GM12878 (cell line): ENCODE data around the gene SULT1A2. TPM values are rescaled to one million over a fixed set of nuclear protein-coding genes. Genes with fewer than 3 reads are reported as not detected.

Experiments used
- ASH2L ChIP-seq: fragments of 300-600, 200-600 bp; sonication (generic); IDR thresholded peaks from 2 replicates; pipeline ENCODE4 v1.6.1; 2017; ENCODE audit warnings: low read depth, mild to moderate bottlenecking, borderline replicate concordance
- FOXK2 ChIP-seq: fragments of 450-650 bp; IDR thresholded peaks from 2 replicates; pipeline ENCODE4 v1.6.1; 2017; ENCODE audit warnings: mild to moderate bottlenecking, moderate library complexity
- FOXM1 ChIP-seq: IDR thresholded peaks from 2 replicates; pipeline ENCODE4 v1.6.1; 2012; ENCODE audit warnings: low read depth, mild to moderate bottlenecking, inconsistent platforms, low read length, moderate library complexity
- GABPA ChIP-seq: IDR thresholded peaks from 2 replicates; pipeline ENCODE4 v1.6.1; 2014; ENCODE audit warnings: antibody characterized with exemption, low read depth, mild to moderate bottlenecking, inconsistent platforms
- MEF2A ChIP-seq: IDR thresholded peaks from 2 replicates; pipeline ENCODE4 v1.6.1; 2011; ENCODE audit warnings: low read depth, mild to moderate bottlenecking, low read length, moderate library complexity; ENCODE audit not compliant: insufficient read depth
- MEF2B ChIP-seq: fragments of 450-650 bp; IDR thresholded peaks from 2 replicates; pipeline ENCODE4 v1.6.1; 2018; ENCODE audit warnings: mild to moderate bottlenecking, moderate library complexity; ENCODE audit not compliant: partially characterized antibody, poor library complexity, severe bottlenecking
- NBN ChIP-seq: fragments of 450-650 bp; IDR thresholded peaks from 2 replicates; pipeline ENCODE4 v1.6.1; 2016
- NR2C2 ChIP-seq: IDR thresholded peaks from 2 replicates; pipeline ENCODE4 v1.6.1; 2011; ENCODE audit warnings: borderline replicate concordance, low read depth; ENCODE audit not compliant: control insufficient read depth, insufficient read length
- PAX8 ChIP-seq: fragments of 450-650 bp; IDR thresholded peaks from 2 replicates; pipeline ENCODE4 v1.6.1; 2017; ENCODE audit warnings: mild to moderate bottlenecking, moderate library complexity
- POU2F2 ChIP-seq: IDR thresholded peaks from 3 replicates; pipeline ENCODE4 v1.6.1; 2011; ENCODE audit warnings: low read depth, mild to moderate bottlenecking, low read length, borderline replicate concordance
- SMC3 ChIP-seq: IDR thresholded peaks from 2 replicates; pipeline ENCODE4 v1.6.1; 2011; ENCODE audit warnings: low read length, improper control_type of control experiment, borderline replicate concordance
- SP1 ChIP-seq: IDR thresholded peaks from one replicate; pipeline ENCODE4 v1.6.1; 2011; ENCODE audit warnings: low read depth, low read length
- SPI1 ChIP-seq: IDR thresholded peaks from 2 replicates; pipeline ENCODE4 v1.6.1; 2011; ENCODE audit warnings: low read depth, mild to moderate bottlenecking, low read length, moderate library complexity, borderline replicate concordance; ENCODE audit not compliant: insufficient read depth
- SREBF2 ChIP-seq: IDR thresholded peaks from 2 replicates; pipeline ENCODE4 v1.6.1; 2012; ENCODE audit warnings: mild to moderate bottlenecking, low read length
- STAT3 ChIP-seq: IDR thresholded peaks from 2 replicates; pipeline ENCODE4 v1.6.1; 2011; ENCODE audit warnings: low read depth, low read length, improper control_type of control experiment
- TCF3 ChIP-seq: IDR thresholded peaks from 2 replicates; pipeline ENCODE4 v1.6.1; 2012; ENCODE audit warnings: low read depth, mild to moderate bottlenecking, low read length, borderline replicate concordance; ENCODE audit not compliant: insufficient read depth
- TCF7 ChIP-seq: IDR thresholded peaks from 2 replicates; pipeline ENCODE4 v1.6.1; 2014; ENCODE audit warnings: antibody characterized with exemption, borderline replicate concordance
- YY1 ChIP-seq: IDR thresholded peaks from 2 replicates; pipeline ENCODE4 v1.6.1; 2011; ENCODE audit warnings: low read depth, mild to moderate bottlenecking, low read length
- ZNF592 ChIP-seq: fragments of 450-650 bp; IDR thresholded peaks from 2 replicates; pipeline ENCODE4 v1.6.1; 2017; ENCODE audit warnings: mild to moderate bottlenecking, moderate library complexity
- polyA plus RNA-seq, 11 experiments: library from polyadenylated mRNA; depleted of rRNA in 4 of 11; unstranded in 6 of 11; stranded (reverse) in 5 of 11; fragments of >200 nt; fragmentation: Nextera tagmentation in 4 of 11; fragmentation: Illumina TruSeq in 1 of 11; extraction: Ambion mirVana in 4 of 11; extraction: Trizol in 1 of 11; gene quantifications; 1 replicate in 1 of 11; 2 replicates in 10 of 11; pipeline versions ENCODE4 v1.2.1 to v1.2.3, GENCODE V29; 2011 to 2016; ENCODE audit warnings: inconsistent platforms in 2 of 11, missing spikeins in 2 of 11, low read depth in 1 of 11
- total RNA-seq, 4 experiments: library from RNA; depleted of rRNA in 3 of 4; stranded (reverse); fragments of >200 nt in 3 of 4; fragmentation: Illumina TruSeq in 1 of 4; extraction: Trizol in 1 of 4; gene quantifications; 2 replicates each; pipeline versions ENCODE4 v1.2.1 to v1.2.3, GENCODE V29; 2013 to 2021
- TF ChIP-seq, protein P1 (sequence below): fragments of 450-650 bp; IDR thresholded peaks from 2 replicates; pipeline ENCODE4 v1.6.1; 2017; ENCODE audit warnings: borderline replicate concordance
- TF ChIP-seq, protein P2 (sequence below): IDR thresholded peaks from 2 replicates; pipeline ENCODE4 v1.6.1; 2011; ENCODE audit warnings: low read depth, mild to moderate bottlenecking, low read length, moderate library complexity, borderline replicate concordance; ENCODE audit errors: extremely low read depth
- TF ChIP-seq, protein P3 (sequence below): IDR thresholded peaks from 2 replicates; pipeline ENCODE4 v1.6.1; 2012; ENCODE audit warnings: low read depth, low read length, improper control_type of control experiment
- TF ChIP-seq, protein P4 (sequence below): IDR thresholded peaks from 2 replicates; pipeline ENCODE4 v1.6.1; 2011; ENCODE audit warnings: borderline replicate concordance, low read depth, mild to moderate bottlenecking, moderate library complexity, low read length; ENCODE audit not compliant: insufficient read depth, poor library complexity, severe bottlenecking

SULT1A2 gene
- total and polyA plus RNA-seq, 10 of the 15 experiments (the other 5 are each of a cell fraction or from before 2014, with no cell fraction given), result 0.06 to 0.39 (median 0.07) TPM; not detected in 7

- TF ChIP-seq, protein P1, sequence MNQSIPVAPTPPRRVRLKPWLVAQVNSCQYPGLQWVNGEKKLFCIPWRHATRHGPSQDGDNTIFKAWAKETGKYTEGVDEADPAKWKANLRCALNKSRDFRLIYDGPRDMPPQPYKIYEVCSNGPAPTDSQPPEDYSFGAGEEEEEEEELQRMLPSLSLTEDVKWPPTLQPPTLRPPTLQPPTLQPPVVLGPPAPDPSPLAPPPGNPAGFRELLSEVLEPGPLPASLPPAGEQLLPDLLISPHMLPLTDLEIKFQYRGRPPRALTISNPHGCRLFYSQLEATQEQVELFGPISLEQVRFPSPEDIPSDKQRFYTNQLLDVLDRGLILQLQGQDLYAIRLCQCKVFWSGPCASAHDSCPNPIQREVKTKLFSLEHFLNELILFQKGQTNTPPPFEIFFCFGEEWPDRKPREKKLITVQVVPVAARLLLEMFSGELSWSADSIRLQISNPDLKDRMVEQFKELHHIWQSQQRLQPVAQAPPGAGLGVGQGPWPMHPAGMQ, result peak; percentile 28; the same call in 1 of the 2 replicates
- TF ChIP-seq, protein P2, sequence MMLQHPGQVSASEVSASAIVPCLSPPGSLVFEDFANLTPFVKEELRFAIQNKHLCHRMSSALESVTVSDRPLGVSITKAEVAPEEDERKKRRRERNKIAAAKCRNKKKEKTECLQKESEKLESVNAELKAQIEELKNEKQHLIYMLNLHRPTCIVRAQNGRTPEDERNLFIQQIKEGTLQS, result no peak
- TF ChIP-seq YY1, result 0 out of 2 replicates have a peak, but pooled peaks have one; percentile 49
- TF ChIP-seq TCF3, result 0 out of 2 replicates have a peak, but pooled peaks have one; percentile 13
- no peak for TF ChIP-seq TCF7
- TF ChIP-seq ASH2L, result no peak
- no peak for TF ChIP-seq PAX8
- no peak for TF ChIP-seq NR2C2
- TF ChIP-seq FOXM1, result no peak
- TF ChIP-seq MEF2B, result no peak
- TF ChIP-seq POU2F2, result peak; percentile 78; the same call in 2 of the 3 replicates
- no peak for TF ChIP-seq SMC3
- no peak for TF ChIP-seq SREBF2
- TF ChIP-seq NBN, result peak; percentile 93
- no peak for TF ChIP-seq SPI1
- no peak for TF ChIP-seq FOXK2
- no peak for TF ChIP-seq STAT3
- TF ChIP-seq, protein P3, sequence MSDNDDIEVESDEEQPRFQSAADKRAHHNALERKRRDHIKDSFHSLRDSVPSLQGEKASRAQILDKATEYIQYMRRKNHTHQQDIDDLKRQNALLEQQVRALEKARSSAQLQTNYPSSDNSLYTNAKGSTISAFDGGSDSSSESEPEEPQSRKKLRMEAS, result peak; percentile 44; the same call in 1 of the 2 replicates
- TF ChIP-seq MEF2A, result no peak
- no peak for TF ChIP-seq SP1
- no peak for TF ChIP-seq GABPA
- TF ChIP-seq ZNF592, result no peak
- TF ChIP-seq, protein P4, sequence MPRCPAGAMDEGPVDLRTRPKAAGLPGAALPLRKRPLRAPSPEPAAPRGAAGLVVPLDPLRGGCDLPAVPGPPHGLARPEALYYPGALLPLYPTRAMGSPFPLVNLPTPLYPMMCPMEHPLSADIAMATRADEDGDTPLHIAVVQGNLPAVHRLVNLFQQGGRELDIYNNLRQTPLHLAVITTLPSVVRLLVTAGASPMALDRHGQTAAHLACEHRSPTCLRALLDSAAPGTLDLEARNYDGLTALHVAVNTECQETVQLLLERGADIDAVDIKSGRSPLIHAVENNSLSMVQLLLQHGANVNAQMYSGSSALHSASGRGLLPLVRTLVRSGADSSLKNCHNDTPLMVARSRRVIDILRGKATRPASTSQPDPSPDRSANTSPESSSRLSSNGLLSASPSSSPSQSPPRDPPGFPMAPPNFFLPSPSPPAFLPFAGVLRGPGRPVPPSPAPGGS, result no peak
These were observed 42.8 kb downstream of the SULT1A2 start, which contains the start of gene SGF29 (continued) for GRCh38 chr16:28553776-28554633.
